ENCODE data around the gene SOST.

DNA sequence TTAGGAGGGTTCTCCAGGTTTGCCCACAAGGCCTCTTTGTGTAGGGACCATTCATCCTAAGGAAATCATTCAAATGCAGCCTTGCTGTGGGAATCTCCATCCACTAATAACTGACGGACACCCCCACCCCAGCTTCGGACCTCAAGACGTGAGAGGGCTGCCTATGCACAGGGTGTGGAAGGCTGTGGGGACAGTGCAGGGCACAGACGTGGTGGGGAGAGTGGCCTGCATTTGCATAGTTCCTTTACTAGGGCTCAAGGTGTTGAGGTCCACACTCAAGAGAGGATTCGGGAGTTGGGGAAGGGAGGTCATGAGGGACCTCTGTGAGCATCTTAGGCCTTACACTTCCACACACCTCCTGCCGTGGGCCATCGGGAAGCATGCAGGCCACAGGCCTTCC lies 10.4 kb upstream of the SOST start:
- TF ChIP-seq, protein P1, sequence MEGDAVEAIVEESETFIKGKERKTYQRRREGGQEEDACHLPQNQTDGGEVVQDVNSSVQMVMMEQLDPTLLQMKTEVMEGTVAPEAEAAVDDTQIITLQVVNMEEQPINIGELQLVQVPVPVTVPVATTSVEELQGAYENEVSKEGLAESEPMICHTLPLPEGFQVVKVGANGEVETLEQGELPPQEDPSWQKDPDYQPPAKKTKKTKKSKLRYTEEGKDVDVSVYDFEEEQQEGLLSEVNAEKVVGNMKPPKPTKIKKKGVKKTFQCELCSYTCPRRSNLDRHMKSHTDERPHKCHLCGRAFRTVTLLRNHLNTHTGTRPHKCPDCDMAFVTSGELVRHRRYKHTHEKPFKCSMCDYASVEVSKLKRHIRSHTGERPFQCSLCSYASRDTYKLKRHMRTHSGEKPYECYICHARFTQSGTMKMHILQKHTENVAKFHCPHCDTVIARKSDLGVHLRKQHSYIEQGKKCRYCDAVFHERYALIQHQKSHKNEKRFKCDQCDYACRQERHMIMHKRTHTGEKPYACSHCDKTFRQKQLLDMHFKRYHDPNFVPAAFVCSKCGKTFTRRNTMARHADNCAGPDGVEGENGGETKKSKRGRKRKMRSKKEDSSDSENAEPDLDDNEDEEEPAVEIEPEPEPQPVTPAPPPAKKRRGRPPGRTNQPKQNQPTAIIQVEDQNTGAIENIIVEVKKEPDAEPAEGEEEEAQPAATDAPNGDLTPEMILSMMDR (IDR thresholded peaks at IDR 0.05; ENCODE audit: insufficient read depth, low read length, poor library complexity, severe bottlenecking), result no peak
- no peak for TF ChIP-seq EZH2phosphoT487 (conservative IDR thresholded peaks at IDR 0.05; ENCODE audit: low read length)
